GM18526 (cell line): ENCODE results near the gene GAPT.

Experiments
- POLR2A ChIP-seq: IDR thresholded peaks from 3 replicates; pipeline ENCODE4 v1.6.1; 2011; ENCODE audit not compliant: insufficient read length; ENCODE audit errors: extremely low read depth

GAPT gene

GRCh38 chr5:58458141-58458742 lies 33.0 kb upstream of the GAPT start:
- no peak for TF ChIP-seq POLR2A

- no peak for TF ChIP-seq POLR2A
Observed at GRCh38 chr5:58458743-58459145, 32.5 kb upstream of the GAPT start.

GRCh38 chr5:58459146-58460001 lies 31.9 kb upstream of the GAPT start:
- TF ChIP-seq POLR2A, result no peak

- peak; percentile 83 for TF ChIP-seq POLR2A
Observed at GRCh38 chr5:58460002-58460731, 31.1 kb upstream of the GAPT start, which contains the start of gene PLK2. Gene PLK2, minus strand, starts transcription at chr5:58460086. Its CDS starts 127 bp downstream, at chr5:58459959.

GRCh38 chr5:58460732-58461286 lies 30.4 kb upstream of the GAPT start:
- TF ChIP-seq POLR2A, result no peak

GRCh38 chr5:58462154-58462553 lies 29.1 kb upstream of the GAPT start:
- no peak for TF ChIP-seq POLR2A

- TF ChIP-seq POLR2A, result no peak
Observed at GRCh38 chr5:58462623-58463230, 28.5 kb upstream of the GAPT start.

- TF ChIP-seq POLR2A, result no peak
Observed at GRCh38 chr5:58466939-58467338, 24.3 kb upstream of the GAPT start.

GRCh38 chr5:58469896-58470295 lies 21.3 kb upstream of the GAPT start:
- no peak for TF ChIP-seq POLR2A

- no peak for TF ChIP-seq POLR2A
Observed at GRCh38 chr5:58475404-58475803, 15.8 kb upstream of the GAPT start.

- TF ChIP-seq POLR2A, result no peak
Observed at GRCh38 chr5:58477760-58478376, 13.4 kb upstream of the GAPT start.

GRCh38 chr5:58481066-58481676 lies 10.1 kb upstream of the GAPT start:
- TF ChIP-seq POLR2A, result no peak

GRCh38 chr5:58481828-58482227 lies 9.4 kb upstream of the GAPT start:
- TF ChIP-seq POLR2A, result no peak

GRCh38 chr5:58482536-58482935 lies 8.7 kb upstream of the GAPT start:
- no peak for TF ChIP-seq POLR2A
